Gastrocnemius medialis (tissue), 4 donors: ENCODE results near the gene SIRPB1. TPM values are rescaled to one million over a fixed set of nuclear protein-coding genes. Genes with fewer than 3 reads are reported as not detected.

Experiments used
- ATAC-seq, 2 donors: fragments of 150-250 bp; one replicate each; pipeline ENCODE4 v1.9.1; 2016
- DNase-seq, 2 donors: peaks; one replicate each; pipeline ENCODE4 v3.0.0-alpha.2; 2019
- H3K27ac ChIP-seq, 4 donors: fragments of 200-600 bp; sonication (generic); 1 replicate in 1 of 4; 2 replicates in 3 of 4; pipeline ENCODE4 v1.5.1; 2016 to 2018; ENCODE audit warnings: mild to moderate bottlenecking in 2 of 4, moderate library complexity in 1 of 4
- H3K27me3 ChIP-seq, 3 donors: fragments of 200-600 bp; sonication (generic) in 2 of 3; 1 replicate in 1 of 3; 2 replicates in 2 of 3; pipeline versions ENCODE4 v1.5.1 to v1.6.0; 2016 to 2019; ENCODE audit warnings: mild to moderate bottlenecking in 1 of 3, moderate library complexity in 1 of 3
- H3K36me3 ChIP-seq, 2 donors: fragments of 200-600 bp; sonication (generic) in 1 of 2; one replicate each; pipeline ENCODE4 v1.5.1; 2017 to 2018
- H3K4me1 ChIP-seq, 2 donors: fragments of 200-600 bp; sonication (generic) in 1 of 2; one replicate each; pipeline ENCODE4 v1.5.1; 2016 to 2017; ENCODE audit warnings: mild to moderate bottlenecking in 2 of 2
- H3K4me3 ChIP-seq, 4 donors: fragments of 200-600 bp; sonication (generic) in 3 of 4; 1 replicate in 1 of 4; 2 replicates in 3 of 4; pipeline ENCODE4 v1.5.1; 2016 to 2019; ENCODE audit warnings: mild to moderate bottlenecking in 2 of 4
- H3K9me3 ChIP-seq, 3 donors: fragments of 200-600 bp; sonication (generic) in 2 of 3; 1 replicate in 1 of 3; 2 replicates in 2 of 3; pipeline ENCODE4 v1.5.1; 2016 to 2019
- POLR2A ChIP-seq, 2 donors: fragments of 450-650 bp; IDR thresholded peaks; one replicate each; pipeline ENCODE4 v1.6.1; 2017; ENCODE audit warnings: antibody characterized with exemption in 2 of 2, mild to moderate bottlenecking in 2 of 2, moderate library complexity in 2 of 2
- in situ Hi-C, 4 donors: fragments of 200-750 bp; cut with MboI; loops; one replicate each; pipeline versions ENCODE4 v1.15.0 to v1.8.0; 2017; ENCODE audit warnings: low sequenced_read_pairs in 4 of 4
- intact Hi-C: fragments of 100-400 bp; cut with DNase I; formaldehyde crosslinking; loops from one replicate; pipeline ENCODE4 v1.15.1; 2023; ENCODE audit warnings: low total_unique reads
- total RNA-seq, 4 donors: library from RNA; depleted of rRNA; stranded (reverse); fragments of >200 nt; gene quantifications; one replicate each; pipeline versions ENCODE4 v1.1.0 to v1.2.3, GENCODE V29; 2016
- TF ChIP-seq, protein P1 (sequence below), 5 experiments: fragments of 450-650 bp in 3 of 5; fragments of 200-600 bp in 2 of 5; sonication (generic) in 2 of 5; IDR thresholded peaks in 4 of 5; conservative IDR thresholded peaks in 1 of 5; 1 replicate in 4 of 5; 2 replicates in 1 of 5; pipeline ENCODE4 v1.5.1; 2016 to 2019; ENCODE audit warnings: antibody characterized with exemption in 5 of 5, mild to moderate bottlenecking in 3 of 5, moderate library complexity in 3 of 5

SIRPB1 gene
- total RNA-seq, 4 donors from 2014 or later = 0.20 to 4.4 (median 1.8) TPM; not detected in 1

DNA sequence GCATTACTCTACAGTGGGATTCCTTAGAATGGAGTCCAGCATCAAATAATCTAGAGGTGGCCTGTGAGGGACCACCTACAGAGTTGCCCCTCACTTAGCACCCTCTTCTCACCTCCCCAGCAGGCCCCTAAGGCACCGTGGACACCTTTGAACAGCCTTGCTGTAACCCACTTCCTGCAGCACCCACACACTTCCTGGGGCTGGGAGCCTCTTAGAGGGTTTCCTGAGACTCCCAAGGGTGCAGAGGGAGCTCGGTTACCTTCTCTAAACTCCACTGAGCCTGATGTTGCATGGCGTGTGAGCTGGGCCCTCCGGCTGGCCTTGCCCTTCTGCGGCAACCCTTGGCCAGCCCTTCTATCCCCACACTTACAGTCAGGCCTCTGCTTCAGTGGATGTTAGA is 45.1 kb upstream of the SIRPB1 start:
- intact Hi-C loops (no loop called here), in situ Hi-C loops (no loop called here)
- Histone ChIP-seq H3K36me3 (no peaks in the 10 kb centered on the region), H3K9me3 (no peaks in the 10 kb centered on the region), H3K4me1 (no peaks in the 10 kb centered on the region), H3K27me3 (no peaks in the 10 kb centered on the region), H3K4me3 (no peak overlapping the region), H3K27ac (no peak overlapping the region)
- TF ChIP-seq, protein P1, sequence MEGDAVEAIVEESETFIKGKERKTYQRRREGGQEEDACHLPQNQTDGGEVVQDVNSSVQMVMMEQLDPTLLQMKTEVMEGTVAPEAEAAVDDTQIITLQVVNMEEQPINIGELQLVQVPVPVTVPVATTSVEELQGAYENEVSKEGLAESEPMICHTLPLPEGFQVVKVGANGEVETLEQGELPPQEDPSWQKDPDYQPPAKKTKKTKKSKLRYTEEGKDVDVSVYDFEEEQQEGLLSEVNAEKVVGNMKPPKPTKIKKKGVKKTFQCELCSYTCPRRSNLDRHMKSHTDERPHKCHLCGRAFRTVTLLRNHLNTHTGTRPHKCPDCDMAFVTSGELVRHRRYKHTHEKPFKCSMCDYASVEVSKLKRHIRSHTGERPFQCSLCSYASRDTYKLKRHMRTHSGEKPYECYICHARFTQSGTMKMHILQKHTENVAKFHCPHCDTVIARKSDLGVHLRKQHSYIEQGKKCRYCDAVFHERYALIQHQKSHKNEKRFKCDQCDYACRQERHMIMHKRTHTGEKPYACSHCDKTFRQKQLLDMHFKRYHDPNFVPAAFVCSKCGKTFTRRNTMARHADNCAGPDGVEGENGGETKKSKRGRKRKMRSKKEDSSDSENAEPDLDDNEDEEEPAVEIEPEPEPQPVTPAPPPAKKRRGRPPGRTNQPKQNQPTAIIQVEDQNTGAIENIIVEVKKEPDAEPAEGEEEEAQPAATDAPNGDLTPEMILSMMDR (IDR thresholded peaks at IDR 0.05 in 4 of 5, conservative IDR thresholded peaks at IDR 0.05 in 1 of 5) = no peak
- no peak for TF ChIP-seq POLR2A (IDR thresholded peaks at IDR 0.05)
- DNase-seq (no peak), ATAC-seq (no peak)

DNA sequence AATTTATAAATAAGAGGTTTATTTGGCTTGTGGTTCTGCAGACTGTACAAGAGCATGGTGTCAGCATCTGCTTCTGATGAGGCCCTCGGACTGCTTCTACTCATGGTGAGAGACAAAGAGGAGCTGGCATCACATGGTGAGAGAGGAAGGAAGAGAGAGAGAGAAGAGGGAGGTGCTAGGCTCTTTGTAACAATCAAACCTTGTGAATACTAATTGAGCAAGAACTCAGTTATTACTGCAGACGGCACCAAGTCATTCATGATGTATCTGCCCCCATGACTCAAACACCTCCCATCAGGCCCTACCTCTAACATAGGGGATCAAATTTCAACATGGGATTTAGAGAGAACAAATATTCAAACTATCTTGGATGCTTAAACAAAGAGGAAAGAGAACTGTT is 44.1 kb upstream of the SIRPB1 start:
- Histone ChIP-seq H3K9me3 (no peaks in the 10 kb centered on the region), H3K27me3 (no peaks in the 10 kb centered on the region), H3K4me3 (no peak overlapping the region), H3K4me1 (no peaks in the 10 kb centered on the region), H3K27ac (no peak overlapping the region), H3K36me3 (no peaks in the 10 kb centered on the region)
- DNase-seq = no peak
- no peak for TF ChIP-seq POLR2A (IDR thresholded peaks at IDR 0.05)
- TF ChIP-seq, protein P1 (IDR thresholded peaks at IDR 0.05 in 4 of 5, conservative IDR thresholded peaks at IDR 0.05 in 1 of 5) = no peak
- in situ Hi-C loops = no loop called here
- intact Hi-C loops = no loop called here
- no peak for ATAC-seq

DNA sequence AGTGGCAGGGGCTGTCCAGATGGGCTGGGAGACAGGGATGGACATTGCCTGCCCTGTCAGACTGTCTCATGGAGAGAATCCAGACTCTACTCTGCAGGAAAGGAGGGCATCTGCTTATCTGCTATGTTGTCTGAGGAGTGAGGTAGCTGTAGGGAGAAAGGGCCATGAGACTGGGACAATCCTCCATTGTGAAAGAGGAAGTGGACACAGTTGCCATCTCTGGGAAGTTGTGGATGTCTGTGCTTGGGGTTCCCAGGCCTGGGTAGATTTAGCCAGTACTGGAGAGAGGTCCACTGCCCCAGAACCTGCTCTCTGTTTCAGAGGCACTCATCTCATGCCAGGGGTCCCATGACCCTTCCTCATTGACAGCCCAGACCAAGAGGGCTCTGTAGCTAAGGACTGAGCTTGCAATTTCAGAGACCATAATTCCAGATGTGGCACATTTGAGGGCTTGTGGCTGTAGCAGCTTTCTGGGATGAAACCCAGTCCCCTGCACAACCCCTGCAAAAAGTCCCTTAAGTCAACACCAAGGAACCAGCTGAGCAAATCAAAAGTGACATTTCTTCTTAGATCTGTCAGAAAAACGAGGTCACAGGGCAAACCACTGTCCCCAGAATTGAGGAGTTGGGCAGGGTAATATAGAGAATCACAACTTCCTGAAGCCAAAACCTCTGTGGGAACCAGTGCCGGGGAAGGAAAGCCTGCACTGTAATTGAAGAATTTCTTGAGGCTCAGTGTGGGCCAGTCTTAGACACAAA is 41.9 kb upstream of the SIRPB1 start:
- TF ChIP-seq POLR2A (IDR thresholded peaks at IDR 0.05) = no peak
- TF ChIP-seq, protein P1 (IDR thresholded peaks at IDR 0.05 in 4 of 5, conservative IDR thresholded peaks at IDR 0.05 in 1 of 5) = no peak
- Histone ChIP-seq H3K27me3 (no peaks in the 10 kb centered on the region), H3K27ac (no peak overlapping the region), H3K4me3 (no peak overlapping the region), H3K9me3 (no peaks in the 10 kb centered on the region), H3K36me3 (no peaks in the 10 kb centered on the region), H3K4me1 (no peaks in the 10 kb centered on the region)
- intact Hi-C loops = no loop called here
- no peak for DNase-seq
- in situ Hi-C loops = no loop called here
- no peak for ATAC-seq

DNA sequence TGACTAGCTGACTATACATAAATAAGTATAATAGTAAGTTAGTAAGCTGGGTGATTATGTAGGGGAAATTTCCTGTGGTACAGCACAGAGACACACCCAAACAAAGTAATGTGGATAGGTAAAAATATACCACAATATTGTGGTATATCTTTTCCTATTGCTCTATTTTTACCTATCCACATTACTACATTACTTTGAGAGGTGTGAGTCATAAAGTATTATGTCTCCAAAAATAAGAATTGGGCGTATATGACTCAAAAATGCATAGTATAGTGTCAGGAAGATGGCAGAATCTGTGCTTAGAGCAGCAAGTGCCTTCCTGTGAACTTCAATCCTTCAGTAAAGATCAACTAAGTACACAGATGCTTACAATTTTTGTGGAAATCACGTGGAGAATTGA is 40.4 kb upstream of the SIRPB1 start:
- intact Hi-C loops (no loop called here), in situ Hi-C loops (no loop called here)
- TF ChIP-seq, protein P1 (IDR thresholded peaks at IDR 0.05 in 4 of 5, conservative IDR thresholded peaks at IDR 0.05 in 1 of 5) = no peak
- no peak for TF ChIP-seq POLR2A (IDR thresholded peaks at IDR 0.05)
- Histone ChIP-seq H3K36me3 (no peaks in the 10 kb centered on the region), H3K9me3 (no peaks in the 10 kb centered on the region), H3K4me1 (no peaks in the 10 kb centered on the region), H3K27ac (no peak overlapping the region), H3K4me3 (no peak overlapping the region), H3K27me3 (no peaks in the 10 kb centered on the region)
- DNase-seq (no peak), ATAC-seq (no peak)
